Left kidney (tissue), 1 donor: ENCODE measurements around the gene CDC16. TPM values are rescaled to one million over a fixed set of nuclear protein-coding genes. Genes with fewer than 3 reads are reported as not detected.

Experiments
- polyA plus RNA-seq: library from polyadenylated mRNA; unstranded; fragments of 120-200 nt; gene quantifications from one replicate; pipeline ENCODE4 v1.2.1, GENCODE V29; 2013; ENCODE audit not compliant: insufficient read length

The CDC16 gene
- polyA plus RNA-seq, 1 donor = 161 TPM

Other genes with a start within 250 kb of the CDC16 start
- 11.5 TPM for gene RASA3, start 102.3 kb upstream of the CDC16 start, polyA plus RNA-seq
- gene CFAP97D2, start 55.6 kb upstream of the CDC16 start, polyA plus RNA-seq = not detected
- gene UPF3A, start 46.7 kb downstream of the CDC16 start, polyA plus RNA-seq = 207 TPM
- gene CHAMP1, start 79.6 kb downstream of the CDC16 start, polyA plus RNA-seq = 40.6 TPM